Endodermal cell (in vitro differentiated cells): ENCODE measurements around the gene HDGFL1. TPM values are rescaled to one million over a fixed set of nuclear protein-coding genes. Genes with fewer than 3 reads are reported as not detected.

ENCODE experiments used
- DNase-seq: peaks from one replicate; pipeline ENCODE4 v3.0.0-alpha.2; 2017
- H3K27ac ChIP-seq: 2 replicates; pipeline ENCODE4 v1.5.1; 2013; ENCODE audit warnings: mild to moderate bottlenecking, low read depth, low read length, moderate library complexity
- H3K27me3 ChIP-seq: 2 replicates; pipeline ENCODE4 v1.6.1; 2013; ENCODE audit warnings: mild to moderate bottlenecking, low read length, moderate library complexity; ENCODE audit not compliant: insufficient read depth, control insufficient read depth, poor library complexity, severe bottlenecking
- H3K36me3 ChIP-seq: 2 replicates; pipeline ENCODE4 v1.7.0; 2013; ENCODE audit warnings: mild to moderate bottlenecking, low read length, moderate library complexity; ENCODE audit not compliant: control insufficient read depth, insufficient read depth
- H3K4me1 ChIP-seq: one replicate; pipeline ENCODE4 v1.7.0; 2013; ENCODE audit warnings: low read length; ENCODE audit not compliant: control insufficient read depth, insufficient read depth
- H3K4me3 ChIP-seq: 2 replicates; pipeline ENCODE4 v1.5.1; 2013; ENCODE audit warnings: mild to moderate bottlenecking, low read length, moderate library complexity
- H3K9ac ChIP-seq: 2 replicates; pipeline ENCODE4 v1.6.1; 2013; ENCODE audit warnings: mild to moderate bottlenecking, low read length, moderate library complexity; ENCODE audit not compliant: poor library complexity, severe bottlenecking; ENCODE audit errors: extremely low read depth
- H3K9me3 ChIP-seq: 2 replicates; pipeline ENCODE4 v1.6.1; 2013; ENCODE audit warnings: mild to moderate bottlenecking, low read length, moderate library complexity; ENCODE audit not compliant: control insufficient read depth
- H3K27ac Mint-ChIP-seq: 2 replicates; pipeline ENCODE4 v1.8.0; 2020; ENCODE audit warnings: mixed read lengths
- H3K27me3 Mint-ChIP-seq: 2 replicates; pipeline ENCODE4 v1.8.0; 2021; ENCODE audit warnings: mild to moderate bottlenecking, mixed read lengths; ENCODE audit not compliant: insufficient read depth
- H3K36me3 Mint-ChIP-seq: 2 replicates; pipeline ENCODE4 v1.8.0; 2020; ENCODE audit warnings: low read depth, mixed read lengths
- H3K4me1 Mint-ChIP-seq: 2 replicates; pipeline ENCODE4 v1.8.0; 2020; ENCODE audit warnings: mixed read lengths
- H3K4me3 Mint-ChIP-seq: 2 replicates; pipeline ENCODE4 v1.8.0; 2020; ENCODE audit warnings: mild to moderate bottlenecking, moderate library complexity, mixed read lengths
- H3K9me3 Mint-ChIP-seq: 2 replicates; pipeline ENCODE4 v1.8.0; 2020; ENCODE audit warnings: mild to moderate bottlenecking, mixed read lengths
- WGBS, 2 experiments: methylation state at CpG; one replicate each; pipeline versions ENCODE4 v1.1.5 to v1.1.7; 2013; ENCODE audit warnings: missing lambda C conversion rate in 2 of 2, mixed read lengths in 1 of 2; ENCODE audit not compliant: insufficient coverage in 1 of 2, insufficient read length in 1 of 2; 5-methylcytosine and 5-hydroxymethylcytosine counted together
- total RNA-seq, 2 donors: library from RNA; stranded (reverse); fragmentation: NEBNext Ultra II Directional in 1 of 2; extraction: Animal tissue kit (Norgen Biotek cat#: 25700) in 1 of 2; gene quantifications; 2 replicates in 1 of 2; 3 replicates in 1 of 2; pipeline ENCODE4 v1.2.1, GENCODE V29; 2021
- TF ChIP-seq, protein P1 (sequence below): fragments of 200-600 bp; sonication (generic); conservative IDR thresholded peaks from 2 replicates; pipeline ENCODE4 v1.5.0; 2021; ENCODE audit warnings: antibody characterized with exemption, mild to moderate bottlenecking

HDGFL1 gene
- total RNA-seq, 2 donors from 2014 or later = not detected

DNA sequence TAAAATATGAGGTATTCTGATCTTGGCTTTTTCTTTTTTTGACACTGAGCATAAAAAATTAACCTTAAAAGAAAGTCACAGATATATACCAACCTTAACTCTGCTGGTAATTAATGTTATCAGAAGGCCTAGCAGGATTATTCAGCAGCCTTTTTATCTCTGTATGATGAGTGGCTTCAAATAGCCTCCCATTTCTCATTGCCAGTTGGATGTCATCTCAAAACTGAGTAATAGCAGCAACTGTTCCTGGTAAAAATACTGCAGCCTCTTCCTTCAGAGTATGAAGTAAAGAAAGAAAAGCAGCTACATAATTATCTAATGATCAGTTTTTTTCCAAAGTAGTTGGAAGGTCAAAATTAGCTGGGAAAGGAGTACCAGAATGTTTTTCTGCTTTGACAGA is 24.9 kb upstream of the HDGFL1 start:
- Histone ChIP-seq H3K4me1 (peaks cover 5% of the 10 kb centered on the region), H3K9me3 (no peaks in the 10 kb centered on the region), H3K36me3 (no peaks in the 10 kb centered on the region), H3K27me3 (no peaks in the 10 kb centered on the region), H3K9ac (no peak overlapping the region), H3K4me3 (no peak overlapping the region), H3K27ac (no peak overlapping the region)
- no peak for DNase-seq
- TF ChIP-seq, protein P1, sequence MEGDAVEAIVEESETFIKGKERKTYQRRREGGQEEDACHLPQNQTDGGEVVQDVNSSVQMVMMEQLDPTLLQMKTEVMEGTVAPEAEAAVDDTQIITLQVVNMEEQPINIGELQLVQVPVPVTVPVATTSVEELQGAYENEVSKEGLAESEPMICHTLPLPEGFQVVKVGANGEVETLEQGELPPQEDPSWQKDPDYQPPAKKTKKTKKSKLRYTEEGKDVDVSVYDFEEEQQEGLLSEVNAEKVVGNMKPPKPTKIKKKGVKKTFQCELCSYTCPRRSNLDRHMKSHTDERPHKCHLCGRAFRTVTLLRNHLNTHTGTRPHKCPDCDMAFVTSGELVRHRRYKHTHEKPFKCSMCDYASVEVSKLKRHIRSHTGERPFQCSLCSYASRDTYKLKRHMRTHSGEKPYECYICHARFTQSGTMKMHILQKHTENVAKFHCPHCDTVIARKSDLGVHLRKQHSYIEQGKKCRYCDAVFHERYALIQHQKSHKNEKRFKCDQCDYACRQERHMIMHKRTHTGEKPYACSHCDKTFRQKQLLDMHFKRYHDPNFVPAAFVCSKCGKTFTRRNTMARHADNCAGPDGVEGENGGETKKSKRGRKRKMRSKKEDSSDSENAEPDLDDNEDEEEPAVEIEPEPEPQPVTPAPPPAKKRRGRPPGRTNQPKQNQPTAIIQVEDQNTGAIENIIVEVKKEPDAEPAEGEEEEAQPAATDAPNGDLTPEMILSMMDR = no peak
- Mint-ChIP-seq H3K4me3 (no peak overlapping the region), H3K27me3 (no peaks in the 10 kb centered on the region), H3K4me1 (peaks cover 3% of the 10 kb centered on the region), H3K27ac (no peak overlapping the region), H3K9me3 (peaks cover 4% of the 10 kb centered on the region), H3K36me3 (no peaks in the 10 kb centered on the region)

DNA sequence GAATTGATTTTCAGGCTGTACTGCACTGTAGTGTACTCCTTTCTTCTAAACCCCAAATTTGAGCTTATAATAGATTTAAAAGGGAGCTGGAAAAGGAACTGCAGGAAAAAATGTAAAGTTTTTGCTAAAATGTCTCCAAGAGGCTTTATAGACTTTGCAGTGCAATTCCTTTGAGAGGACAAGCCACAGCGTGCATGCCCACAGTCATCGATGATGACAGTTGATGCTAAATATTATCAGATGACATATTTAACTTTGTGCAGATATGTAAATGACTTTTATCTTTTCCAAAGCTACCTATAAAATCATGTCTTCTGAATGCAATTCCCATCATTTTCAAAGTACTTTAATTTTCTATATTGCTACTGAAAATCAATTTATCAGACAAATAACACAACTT is 24.3 kb upstream of the HDGFL1 start:
- peaks cover 4% of the 10 kb centered on the region for H3K9me3 Mint-ChIP-seq
- no peaks in the 10 kb centered on the region for H3K27me3 Mint-ChIP-seq
- TF ChIP-seq, protein P1 = no peak
- H3K27me3 ChIP-seq = no peaks in the 10 kb centered on the region
- H3K4me3 Mint-ChIP-seq = no peak overlapping the region
- peaks cover 3% of the 10 kb centered on the region for H3K4me1 Mint-ChIP-seq
- H3K9ac ChIP-seq = no peak overlapping the region
- no peaks in the 10 kb centered on the region for H3K36me3 Mint-ChIP-seq
- DNase-seq = no peak
- peaks cover 5% of the 10 kb centered on the region for H3K4me1 ChIP-seq
- no peaks in the 10 kb centered on the region for H3K36me3 ChIP-seq
- no peak overlapping the region for H3K27ac Mint-ChIP-seq
- H3K9me3 ChIP-seq = no peaks in the 10 kb centered on the region
- no peak overlapping the region for H3K27ac ChIP-seq
- WGBS, 2 experiments = 80 to 94% methylated on average over 1 to 2 of the region's 2 CpGs
- no peak overlapping the region for H3K4me3 ChIP-seq

DNA sequence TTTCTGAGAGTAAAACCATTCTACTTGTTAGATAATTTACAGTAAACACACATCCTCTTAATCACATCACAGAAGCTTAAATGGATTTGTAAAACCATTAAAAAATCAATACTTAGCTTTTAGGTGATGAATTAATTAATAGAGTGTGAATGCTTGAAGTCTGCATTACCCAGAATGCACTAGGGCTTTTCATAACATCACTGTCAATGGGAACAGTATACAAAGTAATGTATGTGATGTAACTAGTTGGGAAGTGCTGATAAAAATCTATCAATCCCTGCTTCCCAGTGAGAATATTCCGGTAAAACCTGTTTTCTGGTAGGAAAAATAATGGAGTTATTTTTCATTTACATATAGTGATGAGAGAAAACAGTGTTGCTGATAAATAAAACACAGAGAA is 23.1 kb upstream of the HDGFL1 start:
- 80 to 93% methylated on average over 1 of the region's 1 CpG for WGBS, 2 experiments
- peaks cover 4% of the 10 kb centered on the region for H3K9me3 Mint-ChIP-seq

More for the DNA sequence above, 23.1 kb upstream of the HDGFL1 start:
- Mint-ChIP-seq H3K27ac (no peak overlapping the region), H3K27me3 (no peaks in the 10 kb centered on the region), H3K4me3 (no peak overlapping the region), H3K36me3 (no peaks in the 10 kb centered on the region), H3K4me1 (peaks cover 3% of the 10 kb centered on the region)
- TF ChIP-seq, protein P1 = no peak
- Histone ChIP-seq H3K9ac (no peak overlapping the region), H3K27ac (no peak overlapping the region), H3K36me3 (no peaks in the 10 kb centered on the region), H3K4me1 (peaks cover 5% of the 10 kb centered on the region), H3K4me3 (peak overlapping the region; percentile 5), H3K27me3 (no peaks in the 10 kb centered on the region), H3K9me3 (peaks cover under 1% of the 10 kb centered on the region)
- no peak for DNase-seq
